ENCODE data around the gene HSD11B1. TPM values are rescaled to one million over a fixed set of nuclear protein-coding genes. Genes with fewer than 3 reads are reported as not detected.

Gene HSD11B1
- total RNA-seq, 2 donors from 2014 or later: 0.66 to 3.6 TPM

DNA sequence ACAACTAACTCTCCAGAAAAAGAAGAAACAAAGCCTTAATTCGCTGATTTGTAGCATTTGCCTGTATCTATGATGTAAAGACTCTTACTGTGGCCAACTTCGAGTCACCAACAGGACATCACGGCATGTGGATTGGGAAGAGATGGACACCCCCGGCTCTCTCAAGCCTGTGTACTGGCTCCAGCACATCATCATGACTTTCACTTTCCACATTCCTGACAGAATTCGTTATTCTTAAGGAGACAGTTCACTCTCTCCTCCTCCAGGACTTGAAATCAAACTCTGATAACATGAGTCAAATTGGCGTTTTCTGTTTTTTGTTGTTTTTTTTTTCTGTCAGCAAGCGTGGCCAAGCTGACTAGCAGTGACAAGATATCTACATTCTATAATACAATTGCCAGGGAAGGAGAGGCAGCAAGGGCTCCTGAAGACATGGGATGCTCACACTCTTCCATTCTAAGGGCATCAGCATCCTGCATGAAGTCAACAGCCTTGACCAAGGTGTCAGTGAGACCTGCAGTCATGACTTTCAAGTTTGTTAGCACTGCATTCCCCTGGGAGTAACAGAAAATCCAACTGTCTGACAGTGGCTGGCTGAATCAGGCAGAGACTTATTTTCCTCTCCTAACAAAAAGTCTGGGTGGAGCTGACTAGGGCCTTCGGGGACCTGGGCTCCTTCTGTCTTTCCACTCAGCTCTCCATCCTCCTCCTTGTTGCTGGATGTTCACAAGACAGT, 37.9 kb downstream of the HSD11B1 start:
- intact Hi-C loops (cut with DNase I): no loop called here
- peak overlapping the region in 3 of 4 donors; percentile 5 to 59 (median 57) for H3K27ac ChIP-seq
- TF ChIP-seq POLR2A (IDR thresholded peaks at IDR 0.05): no peak
- TF ChIP-seq, protein P1, sequence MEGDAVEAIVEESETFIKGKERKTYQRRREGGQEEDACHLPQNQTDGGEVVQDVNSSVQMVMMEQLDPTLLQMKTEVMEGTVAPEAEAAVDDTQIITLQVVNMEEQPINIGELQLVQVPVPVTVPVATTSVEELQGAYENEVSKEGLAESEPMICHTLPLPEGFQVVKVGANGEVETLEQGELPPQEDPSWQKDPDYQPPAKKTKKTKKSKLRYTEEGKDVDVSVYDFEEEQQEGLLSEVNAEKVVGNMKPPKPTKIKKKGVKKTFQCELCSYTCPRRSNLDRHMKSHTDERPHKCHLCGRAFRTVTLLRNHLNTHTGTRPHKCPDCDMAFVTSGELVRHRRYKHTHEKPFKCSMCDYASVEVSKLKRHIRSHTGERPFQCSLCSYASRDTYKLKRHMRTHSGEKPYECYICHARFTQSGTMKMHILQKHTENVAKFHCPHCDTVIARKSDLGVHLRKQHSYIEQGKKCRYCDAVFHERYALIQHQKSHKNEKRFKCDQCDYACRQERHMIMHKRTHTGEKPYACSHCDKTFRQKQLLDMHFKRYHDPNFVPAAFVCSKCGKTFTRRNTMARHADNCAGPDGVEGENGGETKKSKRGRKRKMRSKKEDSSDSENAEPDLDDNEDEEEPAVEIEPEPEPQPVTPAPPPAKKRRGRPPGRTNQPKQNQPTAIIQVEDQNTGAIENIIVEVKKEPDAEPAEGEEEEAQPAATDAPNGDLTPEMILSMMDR (IDR thresholded peaks at IDR 0.05): no peak
- no peaks in the 10 kb centered on the region for H3K36me3 ChIP-seq (replicated peaks in 1 of 2; ENCODE audit: insufficient read depth in 1 of 2, low read depth in 2 of 2)
- H3K4me3 ChIP-seq: no peak overlapping the region
- DNase-seq: no peak
- no peaks in the 10 kb centered on the region for H3K27me3 ChIP-seq
- ATAC-seq: peak; percentile 59
- WGBS, 2 donors: 41 to 42% methylated on average over 8 of the region's 8 CpGs
- no peaks in the 10 kb centered on the region for H3K9me3 ChIP-seq
- H3K4me1 ChIP-seq: peaks cover 29% of the 10 kb centered on the region

DNA sequence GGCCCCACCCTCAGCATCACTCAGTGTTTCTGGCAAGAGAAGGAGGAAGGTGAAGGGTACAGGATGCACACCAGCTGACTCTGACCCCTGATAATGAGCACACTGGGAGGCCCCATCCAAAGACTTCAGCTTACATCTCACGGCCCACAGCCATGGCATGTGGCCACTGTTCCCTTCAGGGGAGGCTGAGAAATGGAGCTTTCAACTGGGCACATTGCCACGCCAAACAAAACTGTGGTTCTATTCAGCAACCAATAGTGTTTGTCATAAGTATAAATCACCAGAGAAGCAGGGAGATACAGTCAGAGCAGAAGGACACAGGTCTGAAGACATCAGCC, 38.5 kb downstream of the HSD11B1 start:
- WGBS, 2 donors: 29 to 30% methylated on average over 1 to 2 of the region's 2 CpGs
- intact Hi-C loops (cut with DNase I): no loop called here
- no peak overlapping the region for H3K4me3 ChIP-seq
- H3K9me3 ChIP-seq: no peaks in the 10 kb centered on the region
- H3K4me1 ChIP-seq: peaks cover 33% of the 10 kb centered on the region
- no peak for ATAC-seq
- H3K36me3 ChIP-seq (replicated peaks in 1 of 2; ENCODE audit: insufficient read depth in 1 of 2, low read depth in 2 of 2): no peaks in the 10 kb centered on the region
- peak; percentile 22 to 57 (median 53) for DNase-seq
- no peaks in the 10 kb centered on the region for H3K27me3 ChIP-seq
- TF ChIP-seq POLR2A (IDR thresholded peaks at IDR 0.05): no peak
- TF ChIP-seq, protein P1 (IDR thresholded peaks at IDR 0.05): no peak
- peak overlapping the region in 3 of 4 donors; percentile 31 to 59 (median 57) for H3K27ac ChIP-seq

DNA sequence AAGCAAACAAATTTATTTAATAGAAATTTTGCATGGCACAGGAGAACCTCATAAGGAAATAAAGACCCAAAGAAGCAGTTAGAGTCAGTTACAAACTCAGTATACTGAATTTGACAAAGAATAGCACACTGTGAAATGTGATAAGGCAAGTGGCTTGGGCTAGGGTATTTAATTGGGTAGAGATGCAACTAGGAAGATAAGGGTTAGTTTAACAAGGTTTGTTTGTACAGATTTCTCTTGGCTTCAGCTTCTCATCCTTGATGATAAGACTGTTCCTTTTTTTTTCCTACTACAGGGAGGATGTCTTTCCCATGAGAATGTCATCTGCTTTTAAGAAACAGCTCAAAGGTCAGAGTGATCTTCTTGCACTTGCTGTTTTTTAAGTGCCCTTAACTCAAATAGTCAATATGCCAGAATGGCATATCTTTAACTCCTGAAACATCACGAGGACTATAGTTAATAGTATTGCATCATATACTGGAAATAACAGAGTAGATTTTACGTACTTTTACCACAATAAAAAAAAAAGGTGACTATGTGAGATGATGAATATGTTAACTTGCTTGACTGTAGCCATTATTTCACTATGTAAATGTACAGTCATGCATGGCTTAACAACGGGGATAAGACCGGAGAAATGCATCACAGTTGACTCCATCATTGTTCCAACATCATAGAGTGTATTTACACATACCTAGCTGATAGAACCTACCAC, 42.0 kb downstream of the HSD11B1 start:
- Histone ChIP-seq H3K27me3 (no peaks in the 10 kb centered on the region), H3K4me3 (no peak overlapping the region), H3K9me3 (no peaks in the 10 kb centered on the region), H3K4me1 (peaks cover 31% of the 10 kb centered on the region), H3K36me3 (replicated peaks in 1 of 2; ENCODE audit: insufficient read depth in 1 of 2, low read depth in 2 of 2) (no peaks in the 10 kb centered on the region), H3K27ac (no peak overlapping the region)
- DNase-seq (no peak), ATAC-seq (no peak)
- intact Hi-C loops (cut with DNase I): no loop called here
- TF ChIP-seq POLR2A (IDR thresholded peaks at IDR 0.05): no peak
- TF ChIP-seq, protein P1 (IDR thresholded peaks at IDR 0.05): no peak
- 55 to 57% methylated on average over 4 of the region's 4 CpGs for WGBS, 2 donors

DNA sequence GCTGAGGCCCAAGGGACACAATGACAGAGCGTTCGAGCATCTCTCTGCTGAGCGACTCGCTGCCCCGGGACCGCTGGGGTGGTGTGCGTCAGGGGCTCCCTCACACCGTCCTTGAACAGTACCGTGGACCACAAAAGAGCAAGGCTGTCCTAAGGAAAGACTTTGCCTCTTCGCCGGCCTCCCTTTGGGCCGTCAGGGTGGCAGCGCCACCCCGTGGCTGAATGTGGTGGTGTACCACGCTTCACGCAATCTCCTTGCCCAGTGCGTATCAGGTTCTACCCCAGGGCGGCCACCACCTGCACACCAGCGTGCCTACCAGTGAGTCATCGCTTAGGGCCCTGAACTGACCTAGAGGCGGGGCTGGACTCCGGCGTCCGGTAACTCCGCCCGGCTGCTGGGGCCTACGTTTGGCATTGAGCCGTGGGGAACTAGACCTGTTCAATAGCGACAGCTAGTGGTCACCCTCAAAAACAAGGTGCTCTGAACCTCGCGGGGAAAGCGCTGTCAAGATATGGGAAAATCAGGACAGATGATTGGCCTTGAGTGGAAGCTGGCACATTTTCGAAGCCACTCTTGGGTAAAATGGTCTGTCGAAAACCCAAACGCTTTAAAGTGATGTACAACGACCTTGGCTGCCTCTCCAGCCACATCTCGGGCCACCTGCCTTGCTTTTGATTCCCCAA, 43.1 kb downstream of the HSD11B1 start:
- Histone ChIP-seq H3K9me3 (no peaks in the 10 kb centered on the region), H3K36me3 (replicated peaks in 1 of 2; ENCODE audit: insufficient read depth in 1 of 2, low read depth in 2 of 2) (no peaks in the 10 kb centered on the region), H3K27ac (peak overlapping the region in 3 of 4 donors; percentile 26 to 56 (median 44)), H3K4me3 (no peak overlapping the region), H3K27me3 (no peaks in the 10 kb centered on the region), H3K4me1 (peaks cover 20% of the 10 kb centered on the region)
- ATAC-seq (peak; percentile 100), DNase-seq (peak; percentile 97 to 99 (median 98))
- TF ChIP-seq, protein P1 (IDR thresholded peaks at IDR 0.05): peak; percentile 82 to 99 (median 96)
- TF ChIP-seq POLR2A (IDR thresholded peaks at IDR 0.05): no peak
- WGBS, 2 donors: 9 to 18% methylated on average over 21 to 35 of the region's 37 CpGs
- intact Hi-C loops (cut with DNase I): no loop called here

All from body of pancreas (tissue), 4 donors.